Stimulated activated CD4-positive, alpha-beta T cell treated with anti-CD3 and anti-CD28 coated beads, Interleukin-4, amount 100 ng/mL, for 24 hours (primary cell): ENCODE results near the gene GRIK2.
"Not testable (repeated sequence)": the region's sequence is repeated elsewhere in the genome, so short reads cannot be mapped to it uniquely, and the experiment has no call there.

ENCODE experiments used
- DNase-seq: peaks from one replicate; pipeline ENCODE4 v3.0.0-alpha.2; 2020

GRIK2 gene

GRCh38 chr6:101541894-101542293 lies 148.4 kb downstream of the GRIK2 start:
- DNase-seq = no peak

- no peak for DNase-seq
These were observed 150.3 kb downstream of the GRIK2 start for GRCh38 chr6:101543796-101544195.

GRCh38 chr6:101544286-101544685 lies 150.8 kb downstream of the GRIK2 start:
- no peak for DNase-seq

- DNase-seq = no peak
These were observed 151.7 kb downstream of the GRIK2 start for GRCh38 chr6:101545191-101545590.

- DNase-seq = no peak
These were observed 156.9 kb downstream of the GRIK2 start for GRCh38 chr6:101550451-101550850.

- no peak for DNase-seq
These were observed 160.7 kb downstream of the GRIK2 start for GRCh38 chr6:101554231-101554630.

- DNase-seq = no peak
These were observed 165.2 kb downstream of the GRIK2 start for GRCh38 chr6:101558712-101559111.

GRCh38 chr6:101572627-101573026 lies 179.1 kb downstream of the GRIK2 start:
- DNase-seq = no peak

GRCh38 chr6:101577091-101577490 lies 183.6 kb downstream of the GRIK2 start:
- DNase-seq = no peak

- no peak for DNase-seq
These were observed 184.8 kb downstream of the GRIK2 start for GRCh38 chr6:101578306-101578705.

GRCh38 chr6:101582792-101583191 lies 189.3 kb downstream of the GRIK2 start:
- no peak for DNase-seq

- DNase-seq = no peak
These were observed 192.0 kb downstream of the GRIK2 start for GRCh38 chr6:101585501-101585900.

GRCh38 chr6:101588343-101588742 lies 194.8 kb downstream of the GRIK2 start:
- DNase-seq = no peak

- no peak for DNase-seq
These were observed 201.8 kb downstream of the GRIK2 start for GRCh38 chr6:101595276-101595675.

- DNase-seq = no peak
These were observed 204.2 kb downstream of the GRIK2 start for GRCh38 chr6:101597693-101598092.

GRCh38 chr6:101605426-101605825 lies 211.9 kb downstream of the GRIK2 start:
- no peak for DNase-seq

GRCh38 chr6:101605874-101606273 lies 212.4 kb downstream of the GRIK2 start:
- DNase-seq = no peak

- no peak for DNase-seq
These were observed 213.7 kb downstream of the GRIK2 start for GRCh38 chr6:101607111-101607690.

GRCh38 chr6:101608703-101609102 lies 215.2 kb downstream of the GRIK2 start:
- DNase-seq = no peak

- DNase-seq = no peak
These were observed 220.0 kb downstream of the GRIK2 start for GRCh38 chr6:101613556-101613955.

- no peak for DNase-seq
These were observed 221.3 kb downstream of the GRIK2 start for GRCh38 chr6:101614774-101615173.

- no peak for DNase-seq
These were observed 232.8 kb downstream of the GRIK2 start for GRCh38 chr6:101626269-101626668.

- DNase-seq = no peak
These were observed 237.4 kb downstream of the GRIK2 start for GRCh38 chr6:101630941-101631340.

- DNase-seq = no peak
These were observed 239.6 kb downstream of the GRIK2 start for GRCh38 chr6:101633081-101633480.

- DNase-seq = not testable (repeated sequence)
These were observed 245.4 kb downstream of the GRIK2 start for GRCh38 chr6:101638865-101639264.

- no peak for DNase-seq
These were observed 246.6 kb downstream of the GRIK2 start for GRCh38 chr6:101640131-101640530.
